ENCODE measurements around the gene FANCD2. TPM values are rescaled to one million over a fixed set of nuclear protein-coding genes. Genes with fewer than 3 reads are reported as not detected.

FANCD2 gene
- total and polyA plus RNA-seq, 9 donors = 2.0 to 4.3 (median 3.4) TPM

GRCh38 chr3:10145685-10146084 lies 119.4 kb downstream of the FANCD2 start:
- H3K9me3 ChIP-seq = no peaks in the 10 kb centered on the region
- intact Hi-C loops (cut with DNase I) = no loop called here
- WGBS, 3 donors = 83 to 88% (median 85%) methylated on average over 4 of the region's 4 CpGs
- no peaks in the 10 kb centered on the region for H3K27me3 ChIP-seq
- no peak overlapping the region for H3K27ac ChIP-seq
- no peak overlapping the region for H3K4me3 ChIP-seq
- H3K36me3 ChIP-seq = no peaks in the 10 kb centered on the region
- peaks cover 12% of the 10 kb centered on the region for H3K4me1 ChIP-seq (ENCODE audit: insufficient read depth)
- no peak for DNase-seq
- TF ChIP-seq EP300 (IDR thresholded peaks at IDR 0.05) = no peak
- no peak for TF ChIP-seq CTCF (IDR thresholded peaks at IDR 0.05)
- TF ChIP-seq POLR2A (IDR thresholded peaks at IDR 0.05) = no peak

GRCh38 chr3:10149226-10149625 lies 123.0 kb downstream of the FANCD2 start:
- DNase-seq = no peak
- Histone ChIP-seq H3K36me3 (no peaks in the 10 kb centered on the region), H3K4me3 (no peak overlapping the region), H3K27ac (no peak overlapping the region), H3K4me1 (ENCODE audit: insufficient read depth) (peaks cover 2% of the 10 kb centered on the region), H3K9me3 (no peaks in the 10 kb centered on the region), H3K27me3 (no peaks in the 10 kb centered on the region)
- TF ChIP-seq POLR2A (IDR thresholded peaks at IDR 0.05) (no peak), EP300 (IDR thresholded peaks at IDR 0.05) (no peak), CTCF (IDR thresholded peaks at IDR 0.05) (no peak)
- 91 to 96% (median 92%) methylated on average over 8 of the region's 8 CpGs for WGBS, 3 donors
- intact Hi-C loops (cut with DNase I) = no loop called here

GRCh38 chr3:10150987-10151386 lies 124.8 kb downstream of the FANCD2 start:
- TF ChIP-seq CTCF (IDR thresholded peaks at IDR 0.05) (no peak), EP300 (IDR thresholded peaks at IDR 0.05) (no peak), POLR2A (IDR thresholded peaks at IDR 0.05) (no peak)
- intact Hi-C loops (cut with DNase I) = no loop called here
- H3K4me3 ChIP-seq = no peak overlapping the region
- H3K27me3 ChIP-seq = no peaks in the 10 kb centered on the region
- no peaks in the 10 kb centered on the region for H3K4me1 ChIP-seq (ENCODE audit: insufficient read depth)
- H3K27ac ChIP-seq = no peak overlapping the region
- no peaks in the 10 kb centered on the region for H3K36me3 ChIP-seq
- H3K9me3 ChIP-seq = no peaks in the 10 kb centered on the region
- DNase-seq = no peak
- 75 to 81% (median 76%) methylated on average over 6 of the region's 6 CpGs for WGBS, 3 donors

Small RNAs within 50 kb of the gene (small RNA-seq; reads per million reads assigned to genes)
- gene CYCSP10 = not detected
- not detected for gene RNU6-670P

Other genes with a start within 250 kb of the FANCD2 start
- 10 to 100 TPM; 49.4 to 77.9 (median 67.4) TPM for gene TADA3, start 234.0 kb upstream of the FANCD2 start, total RNA-seq
- 10 to 100 TPM; 45.5 to 49.5 TPM for gene TADA3, start 234.0 kb upstream of the FANCD2 start, polyA plus RNA-seq
- 100 to 1,000 TPM in 3 of 7 donors, 10 to 100 TPM in 4; 58.3 to 123 (median 85.1) TPM for gene ARPC4, start 233.4 kb upstream of the FANCD2 start, total RNA-seq
- 100 to 1,000 TPM in 1 of 2 donors, 10 to 100 TPM in 1; 75.2 to 189 TPM for gene ARPC4, start 233.4 kb upstream of the FANCD2 start, polyA plus RNA-seq
- gene TTLL3, start 216.2 kb upstream of the FANCD2 start, total RNA-seq = 10 to 100 TPM; 53.4 to 94.4 (median 65.1) TPM
- gene TTLL3, start 216.2 kb upstream of the FANCD2 start, polyA plus RNA-seq = 10 to 100 TPM; 43.0 to 62.0 TPM
- 10 to 100 TPM; 23.3 to 32.2 (median 26.9) TPM for gene RPUSD3, start 182.4 kb upstream of the FANCD2 start, total RNA-seq
- gene RPUSD3, start 182.4 kb upstream of the FANCD2 start, polyA plus RNA-seq = 10 to 100 TPM; 19.4 to 21.5 TPM
- gene CIDEC, start 146.2 kb upstream of the FANCD2 start, total RNA-seq = 1 to 10 TPM in 2 of 7 donors, under 1 TPM in 1, not detected in 4; 0.23 to 3.0 (median 1.2) TPM
- 1 to 10 TPM in 1 of 2 donors, not detected in 1; 1.4 TPM for gene CIDEC, start 146.2 kb upstream of the FANCD2 start, polyA plus RNA-seq
- gene JAGN1, start 135.8 kb upstream of the FANCD2 start, total RNA-seq = 10 to 100 TPM; 25.7 to 39.9 (median 31.6) TPM
- 10 to 100 TPM; 36.2 to 54.0 TPM for gene JAGN1, start 135.8 kb upstream of the FANCD2 start, polyA plus RNA-seq
- gene IL17RE, start 123.6 kb upstream of the FANCD2 start, total RNA-seq = 1 to 10 TPM in 6 of 7 donors, under 1 TPM in 1; 0.48 to 3.6 (median 1.3) TPM
- gene IL17RE, start 123.6 kb upstream of the FANCD2 start, polyA plus RNA-seq = 1 to 10 TPM; 1.1 to 2.0 TPM
- 10 to 100 TPM; 24.0 to 46.5 (median 37.4) TPM for gene IL17RC, start 109.3 kb upstream of the FANCD2 start, total RNA-seq
- 10 to 100 TPM; 14.2 to 34.1 TPM for gene IL17RC, start 109.3 kb upstream of the FANCD2 start, polyA plus RNA-seq
- 10 to 100 TPM; 11.2 to 35.2 (median 29.0) TPM for gene CRELD1, start 92.6 kb upstream of the FANCD2 start, total RNA-seq
- gene CRELD1, start 92.6 kb upstream of the FANCD2 start, polyA plus RNA-seq = 10 to 100 TPM; 18.3 to 31.8 TPM
- 1 to 10 TPM; 1.4 to 6.0 (median 2.6) TPM for gene PRRT3, start 74.0 kb upstream of the FANCD2 start, total RNA-seq
- 1 to 10 TPM; 1.0 TPM for gene PRRT3, start 74.0 kb upstream of the FANCD2 start, polyA plus RNA-seq
- 10 to 100 TPM; 21.3 to 45.2 (median 28.4) TPM for gene EMC3, start 39.6 kb upstream of the FANCD2 start, total RNA-seq
- gene EMC3, start 39.6 kb upstream of the FANCD2 start, polyA plus RNA-seq = 100 to 1,000 TPM in 1 of 2 donors, 10 to 100 TPM in 1; 46.0 to 108 TPM
- gene FANCD2OS, start 81.8 kb downstream of the FANCD2 start, total RNA-seq = not detected
- not detected for gene FANCD2OS, start 81.8 kb downstream of the FANCD2 start, polyA plus RNA-seq
- gene BRK1, start 89.2 kb downstream of the FANCD2 start, total RNA-seq = 100 to 1,000 TPM in 5 of 7 donors, 10 to 100 TPM in 2; 69.7 to 130 (median 123) TPM
- gene BRK1, start 89.2 kb downstream of the FANCD2 start, polyA plus RNA-seq = 100 to 1,000 TPM; 178 to 292 TPM
- 10 to 100 TPM; 22.5 to 36.0 (median 32.9) TPM for gene VHL, start 115.3 kb downstream of the FANCD2 start, total RNA-seq
- 10 to 100 TPM; 24.2 to 55.2 TPM for gene VHL, start 115.3 kb downstream of the FANCD2 start, polyA plus RNA-seq
- gene IRAK2, start 138.5 kb downstream of the FANCD2 start, total RNA-seq = 1 to 10 TPM; 1.4 to 1.8 (median 1.5) TPM
- gene IRAK2, start 138.5 kb downstream of the FANCD2 start, polyA plus RNA-seq = 1 to 10 TPM; 1.1 to 2.3 TPM
- 10 to 100 TPM; 17.3 to 46.4 (median 41.2) TPM for gene TATDN2, start 222.0 kb downstream of the FANCD2 start, total RNA-seq
- gene TATDN2, start 222.0 kb downstream of the FANCD2 start, polyA plus RNA-seq = 10 to 100 TPM; 25.3 to 29.4 TPM